Liver (tissue), 9 donors: ENCODE measurements around the gene MGP. TPM values are rescaled to one million over a fixed set of nuclear protein-coding genes. Genes with fewer than 3 reads are reported as not detected.
A peak's percentile ranks its signal among the peaks of the same experiment; 100 is the strongest.

Source experiments
- DNase-seq: peaks from one replicate; pipeline ENCODE4 v3.0.0-alpha.2; 2017; ENCODE audit warnings: low spot score
- H3K27ac ChIP-seq, 2 donors: one replicate each; pipeline ENCODE4 v1.7.0; 2013; ENCODE audit warnings: inconsistent platforms in 2 of 2, low read length in 2 of 2, control low read depth in 1 of 2, low read depth in 1 of 2, mild to moderate bottlenecking in 1 of 2
- H3K27me3 ChIP-seq, 4 donors: one replicate each; pipeline versions ENCODE4 v1.6.1 to v1.7.0; 2013; ENCODE audit warnings: low read length in 3 of 4, inconsistent platforms in 1 of 4, mild to moderate bottlenecking in 1 of 4, moderate library complexity in 1 of 4; ENCODE audit not compliant: control insufficient read depth in 4 of 4, insufficient read depth in 4 of 4
- H3K36me3 ChIP-seq, 4 donors: one replicate each; pipeline versions ENCODE4 v1.6.1 to v1.7.0; 2013; ENCODE audit warnings: low read length in 3 of 4, mild to moderate bottlenecking in 3 of 4, low read depth in 1 of 4, moderate library complexity in 1 of 4; ENCODE audit not compliant: control insufficient read depth in 4 of 4, insufficient read depth in 3 of 4
- H3K4me1 ChIP-seq, 4 donors: one replicate each; pipeline versions ENCODE4 v1.6.1 to v1.7.0; 2013; ENCODE audit warnings: low read length in 3 of 4, mild to moderate bottlenecking in 3 of 4, moderate library complexity in 1 of 4; ENCODE audit not compliant: control insufficient read depth in 4 of 4, insufficient read depth in 4 of 4
- H3K4me3 ChIP-seq, 3 donors: one replicate each; pipeline versions ENCODE4 v1.6.1 to v1.7.0; 2013; ENCODE audit warnings: low read length in 3 of 3, control low read depth in 1 of 3, low read depth in 1 of 3, mild to moderate bottlenecking in 1 of 3
- H3K9ac ChIP-seq, 2 donors: one replicate each; pipeline ENCODE4 v1.7.0; 2013; ENCODE audit warnings: low read length in 2 of 2, mild to moderate bottlenecking in 2 of 2, moderate library complexity in 2 of 2, control low read depth in 1 of 2, low read depth in 1 of 2
- H3K9me3 ChIP-seq, 4 donors: one replicate each; pipeline versions ENCODE4 v1.6.1 to v1.7.0; 2013; ENCODE audit warnings: low read length in 3 of 4; ENCODE audit not compliant: control insufficient read depth in 4 of 4
- ATF3 ChIP-seq: IDR thresholded peaks from 2 replicates; pipeline ENCODE4 v1.6.1; 2016; ENCODE audit warnings: antibody characterized with exemption
- CTCF ChIP-seq: fragments of 150-350 bp; IDR thresholded peaks from 2 replicates; pipeline ENCODE4 v1.5.1; 2017; ENCODE audit warnings: improper control_type of control experiment, low read depth, low read length; ENCODE audit not compliant: missing input control
- EGR1 ChIP-seq, 2 donors: IDR thresholded peaks; 2 replicates each; pipeline ENCODE4 v1.6.1; 2016 to 2018; ENCODE audit warnings: antibody characterized with exemption in 2 of 2, low read depth in 2 of 2
- FOXA1 ChIP-seq: IDR thresholded peaks from 2 replicates; pipeline ENCODE4 v1.6.1; 2016; ENCODE audit warnings: antibody characterized with exemption
- FOXA2 ChIP-seq: IDR thresholded peaks from 2 replicates; pipeline ENCODE4 v1.6.1; 2016; ENCODE audit warnings: antibody characterized with exemption
- GABPA ChIP-seq, 2 donors: IDR thresholded peaks in 1 of 2; conservative IDR thresholded peaks in 1 of 2; 2 replicates each; pipeline ENCODE4 v1.6.1; 2016; ENCODE audit warnings: antibody characterized with exemption in 2 of 2, mild to moderate bottlenecking in 1 of 2, moderate library complexity in 1 of 2
- HNF4A ChIP-seq, 2 donors: conservative IDR thresholded peaks; 2 replicates each; pipeline ENCODE4 v1.6.1; 2016; ENCODE audit warnings: antibody characterized with exemption in 2 of 2, mild to moderate bottlenecking in 2 of 2
- HNF4G ChIP-seq: IDR thresholded peaks from 2 replicates; pipeline ENCODE4 v1.6.1; 2016; ENCODE audit warnings: antibody characterized with exemption
- MAX ChIP-seq: IDR thresholded peaks from 2 replicates; pipeline ENCODE4 v1.6.1; 2016; ENCODE audit warnings: antibody characterized with exemption
- RAD21 ChIP-seq, 2 donors: IDR thresholded peaks; 2 replicates each; pipeline ENCODE4 v1.6.1; 2016; ENCODE audit warnings: antibody characterized with exemption in 2 of 2, mild to moderate bottlenecking in 2 of 2
- SP1 ChIP-seq: IDR thresholded peaks from 2 replicates; pipeline ENCODE4 v1.6.1; 2018; ENCODE audit warnings: antibody characterized with exemption, mild to moderate bottlenecking
- TAF1 ChIP-seq: conservative IDR thresholded peaks from 2 replicates; pipeline ENCODE4 v1.6.1; 2016; ENCODE audit warnings: antibody characterized with exemption, mild to moderate bottlenecking
- YY1 ChIP-seq: IDR thresholded peaks from 2 replicates; pipeline ENCODE4 v1.6.1; 2016; ENCODE audit warnings: antibody characterized with exemption, mild to moderate bottlenecking
- WGBS: extraction: QIAGEN DNeasy Blood & Tissue Kit; methylation state at CpG from one replicate; pipeline ENCODE4 v1.1.7; 2013; 5-methylcytosine and 5-hydroxymethylcytosine counted together
- polyA plus RNA-seq, 2 donors: library from polyadenylated mRNA; stranded (reverse) in 1 of 2; unstranded in 1 of 2; fragments of 200-250 nt in 1 of 2; fragments of >200 nt in 1 of 2; fragmentation: Nextera tagmentation in 1 of 2; extraction: Ambion mirVana in 1 of 2; gene quantifications; one replicate each; pipeline versions ENCODE4 v1.2.1 to v1.2.3, GENCODE V29; 2013 to 2015
- total RNA-seq, 2 donors: library from RNA; depleted of rRNA; stranded (reverse); fragments of >200 nt; gene quantifications; one replicate each; pipeline ENCODE4 v1.2.3, GENCODE V29; 2014
- donor health status: healthy.
- donor health status: healthy.
- donor health status: healthy.
- donor health status: healthy.
- donor health status: healthy.

MGP gene
- total and polyA plus RNA-seq, 4 donors, result 0.98 to 20.7 (median 11.0) TPM

GRCh38 chr12:14930299-14930698 lies 44.6 kb upstream of the MGP start:
- H3K27me3 ChIP-seq, result no peaks in the 10 kb centered on the region
- no peaks in the 10 kb centered on the region for H3K36me3 ChIP-seq
- no peak overlapping the region for H3K4me3 ChIP-seq
- H3K9ac ChIP-seq, result no peak overlapping the region
- H3K9me3 ChIP-seq, result no peaks in the 10 kb centered on the region
- H3K4me1 ChIP-seq, result no peaks in the 10 kb centered on the region
- TF ChIP-seq ATF3 (no peak), EGR1 (IDR thresholded peaks at IDR 0.05; ENCODE audit: low read depth in 2 of 2) (no peak), RAD21 (IDR thresholded peaks at IDR 0.05) (peak; percentile 28 to 45)
- H3K27ac ChIP-seq, result no peak overlapping the region
- no peak for DNase-seq

- DNase-seq, result no peak
- 60% methylated on average over 4 of the region's 4 CpGs for WGBS
- peak; percentile 24 for TF ChIP-seq SP1
- TF ChIP-seq EGR1 (IDR thresholded peaks at IDR 0.05; ENCODE audit: low read depth in 2 of 2), result no peak
- Histone ChIP-seq H3K27ac (no peak overlapping the region), H3K9me3 (no peaks in the 10 kb centered on the region), H3K4me1 (no peaks in the 10 kb centered on the region), H3K27me3 (no peaks in the 10 kb centered on the region), H3K4me3 (no peak overlapping the region), H3K9ac (no peak overlapping the region), H3K36me3 (no peaks in the 10 kb centered on the region)
Measured at GRCh38 chr12:14928931-14929330, 43.3 kb upstream of the MGP start.

- no peak for DNase-seq
- no peak overlapping the region for H3K27ac ChIP-seq
- no peak overlapping the region for H3K4me3 ChIP-seq
- TF ChIP-seq CTCF, result no peak
- 97% methylated on average over 3 of the region's 3 CpGs for WGBS
- H3K9me3 ChIP-seq, result no peaks in the 10 kb centered on the region
- no peaks in the 10 kb centered on the region for H3K27me3 ChIP-seq
- H3K4me1 ChIP-seq, result no peaks in the 10 kb centered on the region
- no peak overlapping the region for H3K9ac ChIP-seq
- no peaks in the 10 kb centered on the region for H3K36me3 ChIP-seq
Measured at GRCh38 chr12:14927267-14927666, 41.6 kb upstream of the MGP start.

- no peaks in the 10 kb centered on the region for H3K27me3 ChIP-seq
- TF ChIP-seq HNF4A (conservative IDR thresholded peaks at IDR 0.05) (no peak), FOXA2 (no peak), HNF4G (no peak), CTCF (no peak), TAF1 (no peak), YY1 (no peak), GABPA (IDR thresholded peaks at IDR 0.05 in 1 of 2, conservative IDR thresholded peaks at IDR 0.05 in 1 of 2) (no peak), MAX (no peak), EGR1 (IDR thresholded peaks at IDR 0.05; ENCODE audit: low read depth in 2 of 2) (no peak), FOXA1 (no peak)
- H3K4me3 ChIP-seq, result no peak overlapping the region
- no peak overlapping the region for H3K9ac ChIP-seq
- DNase-seq, result no peak
- WGBS, result 95% methylated on average over 3 of the region's 3 CpGs
- no peaks in the 10 kb centered on the region for H3K9me3 ChIP-seq
- no peaks in the 10 kb centered on the region for H3K36me3 ChIP-seq
- H3K27ac ChIP-seq, result no peak overlapping the region
- H3K4me1 ChIP-seq, result no peaks in the 10 kb centered on the region
Measured at GRCh38 chr12:14924541-14924940, 38.9 kb upstream of the MGP start.
